ENCODE results near the gene DNTT.
"Not testable (repeated sequence)": the region's sequence is repeated elsewhere in the genome, so short reads cannot be mapped to it uniquely, and the experiment has no call there.

The DNTT gene

DNA sequence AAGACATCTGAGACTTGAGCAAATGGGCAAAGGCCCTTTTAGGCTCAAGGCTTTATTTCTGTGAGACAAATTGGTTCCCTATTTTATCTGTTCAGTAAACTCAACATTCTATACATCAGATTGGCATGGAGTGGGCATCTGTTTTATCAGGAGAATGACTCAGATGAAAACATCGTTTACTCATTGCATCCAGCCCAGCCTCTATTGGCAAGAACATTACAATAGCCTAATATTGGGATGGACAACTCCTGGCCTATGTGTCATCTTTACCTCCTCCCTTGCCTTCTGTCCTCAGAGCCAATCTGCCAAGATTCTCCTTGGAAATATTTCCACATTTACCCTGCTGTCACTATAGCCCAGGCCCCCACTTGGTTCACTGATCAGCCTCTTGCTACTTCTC is 27.4 kb upstream of the DNTT start:
- DNase-seq: no peak

DNA sequence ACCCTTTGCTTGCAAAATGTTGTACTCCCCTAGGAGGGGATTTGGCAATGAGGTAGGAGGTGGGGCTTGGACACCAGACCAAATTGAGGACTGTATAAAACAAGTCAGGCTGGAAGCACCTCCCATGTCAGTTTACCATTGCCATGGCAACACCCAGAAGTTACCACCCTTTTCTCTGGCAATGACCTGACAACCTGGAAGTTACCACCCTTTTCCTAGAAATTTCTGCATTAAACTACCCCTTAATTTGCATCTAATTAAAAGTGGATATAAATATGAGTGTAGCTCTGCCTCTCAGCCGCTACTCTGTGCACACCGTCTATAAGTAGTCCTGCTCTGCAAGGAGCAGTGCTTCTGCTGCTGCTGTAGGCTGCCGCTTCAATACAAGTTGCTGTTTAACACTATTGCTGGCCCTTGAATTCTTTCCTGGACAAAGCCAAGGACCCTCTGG is 25.0 kb upstream of the DNTT start:
- DNase-seq: no peak

DNA sequence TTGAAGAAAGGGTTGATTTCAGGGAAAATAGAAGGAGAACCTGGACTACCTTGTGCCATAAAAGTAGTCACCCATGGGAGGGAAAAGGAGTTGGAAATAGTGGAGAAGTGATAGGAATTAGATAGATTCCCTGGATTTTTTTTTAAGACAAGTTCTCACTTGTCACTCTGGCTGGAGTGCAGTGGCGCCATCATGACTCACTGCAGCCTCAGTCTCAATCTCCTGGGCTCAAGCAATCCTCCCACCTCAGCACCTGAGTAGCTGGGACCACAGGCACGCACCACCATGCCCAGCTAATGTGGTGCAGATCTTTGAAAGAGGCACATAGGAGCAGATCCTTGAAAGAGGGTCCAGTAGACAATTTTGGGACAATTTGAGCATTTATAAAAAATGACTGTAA is 23.4 kb upstream of the DNTT start:
- DNase-seq: no peak

DNA sequence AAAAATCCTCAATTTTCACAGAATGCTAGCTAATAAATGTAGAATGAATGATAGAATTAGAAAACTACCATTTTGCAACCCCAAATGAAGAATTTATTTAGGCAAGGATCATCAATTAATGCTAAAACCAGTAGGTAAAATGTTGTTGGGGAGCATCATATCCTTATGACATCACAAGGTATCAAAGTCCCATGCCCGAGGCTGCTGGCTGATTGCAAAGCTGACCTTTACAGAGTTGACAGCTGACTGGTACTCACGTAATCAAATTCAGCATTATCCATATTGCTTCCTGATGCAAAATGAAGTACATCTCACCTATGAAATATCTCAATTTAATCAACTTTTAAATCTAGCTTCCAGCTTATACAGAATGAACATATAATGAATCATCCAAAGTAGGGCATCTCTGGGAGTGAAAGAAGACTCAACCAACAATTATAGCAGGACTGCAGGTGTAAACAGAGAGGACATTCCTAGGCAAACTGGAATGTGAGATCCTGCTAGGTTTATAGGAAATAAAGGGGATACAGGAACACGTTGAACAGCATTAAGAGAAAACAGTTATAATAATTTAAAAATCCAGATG is 22.7 kb upstream of the DNTT start:
- no peak for DNase-seq

DNA sequence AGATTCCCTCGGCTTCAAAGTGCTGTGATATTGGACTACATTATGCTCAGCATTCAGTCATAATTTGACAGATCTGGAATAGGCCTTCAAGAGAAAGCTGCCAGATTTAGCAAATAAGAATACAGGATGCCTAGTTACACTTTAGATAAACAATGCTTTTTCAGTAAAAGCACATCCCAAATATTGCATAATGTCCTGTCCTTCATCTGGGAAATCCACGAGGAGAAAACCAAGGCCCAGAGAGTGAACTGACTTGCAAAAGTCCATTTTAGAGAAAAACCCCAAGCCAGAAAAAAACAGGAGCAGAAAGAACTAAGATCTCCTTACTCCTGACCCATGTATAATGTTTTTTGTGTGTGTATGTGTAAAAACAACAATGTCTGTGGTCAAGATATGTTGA is 20.9 kb upstream of the DNTT start:
- DNase-seq: no peak

DNA sequence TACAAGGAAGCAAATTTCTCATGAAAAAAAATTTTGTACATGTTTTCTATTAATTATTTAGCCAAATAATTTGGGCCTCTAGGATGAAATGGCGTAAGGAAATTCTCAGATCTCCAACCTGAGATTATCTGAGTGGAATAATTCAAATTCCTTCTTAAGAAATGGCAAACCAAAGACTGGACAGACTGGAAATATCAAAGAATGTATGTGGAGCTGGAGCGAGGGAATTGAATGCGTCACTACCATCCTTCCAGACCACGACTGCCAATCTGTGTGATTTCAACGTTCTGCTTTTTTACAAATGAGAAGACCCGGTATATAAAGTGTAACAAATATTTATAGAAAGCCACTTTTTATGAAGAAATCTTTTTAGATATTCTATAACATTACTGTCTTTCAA is 20.5 kb upstream of the DNTT start:
- DNase-seq: no peak

DNA sequence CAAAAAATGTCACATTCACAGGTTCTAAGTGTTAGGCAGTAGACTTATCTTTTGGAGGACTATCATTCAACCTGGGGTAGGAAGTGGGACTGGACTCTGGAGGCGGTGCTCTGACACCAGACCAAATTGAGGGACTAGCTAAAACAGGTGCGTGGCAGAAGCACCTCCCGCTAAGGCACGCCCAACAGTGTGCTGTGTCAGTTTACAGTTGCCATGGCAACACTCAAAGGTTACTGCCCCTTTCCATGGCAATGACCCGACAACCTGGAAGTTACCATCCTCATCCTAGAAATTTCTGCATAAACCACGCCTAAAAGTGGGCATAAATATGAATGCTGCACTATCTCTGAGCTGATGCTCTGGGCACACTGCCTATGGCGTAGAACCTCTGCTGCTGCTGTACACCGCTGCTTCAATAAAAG is 18.9 kb upstream of the DNTT start:
- no peak for DNase-seq

DNA sequence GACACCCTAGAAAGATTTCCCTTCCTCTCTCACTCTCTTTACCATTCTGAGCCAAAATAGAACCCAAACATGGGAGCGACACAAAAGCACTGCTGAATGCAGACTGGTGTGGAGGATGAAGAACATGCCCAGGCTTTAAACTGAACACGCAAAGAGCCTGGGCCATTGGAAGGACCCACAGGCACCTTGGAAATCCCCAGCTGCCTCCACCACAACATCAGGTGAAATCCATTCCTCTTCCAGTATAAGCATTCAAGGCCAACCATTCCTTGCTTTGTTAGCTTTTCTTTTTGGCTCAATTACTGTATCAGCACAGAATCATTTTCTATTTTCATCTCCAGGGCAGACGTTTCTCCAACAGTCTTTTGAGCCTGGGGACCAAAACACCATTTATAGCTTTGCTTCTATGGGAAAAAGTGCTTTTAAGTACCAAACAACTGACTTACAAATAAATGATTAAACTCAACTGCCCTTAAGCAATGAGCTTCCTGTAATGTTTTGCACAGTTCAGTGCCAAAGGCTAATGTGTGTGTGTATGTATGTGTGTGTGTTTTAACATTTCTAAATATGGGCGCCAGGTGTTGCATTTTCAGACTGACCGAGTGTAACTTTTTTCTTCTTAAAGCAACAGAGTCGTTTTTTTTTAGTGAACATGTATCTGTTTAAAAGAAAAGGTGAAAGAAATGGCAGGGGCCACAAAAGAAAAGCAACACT is 16.7 kb upstream of the DNTT start:
- DNase-seq: no peak

DNA sequence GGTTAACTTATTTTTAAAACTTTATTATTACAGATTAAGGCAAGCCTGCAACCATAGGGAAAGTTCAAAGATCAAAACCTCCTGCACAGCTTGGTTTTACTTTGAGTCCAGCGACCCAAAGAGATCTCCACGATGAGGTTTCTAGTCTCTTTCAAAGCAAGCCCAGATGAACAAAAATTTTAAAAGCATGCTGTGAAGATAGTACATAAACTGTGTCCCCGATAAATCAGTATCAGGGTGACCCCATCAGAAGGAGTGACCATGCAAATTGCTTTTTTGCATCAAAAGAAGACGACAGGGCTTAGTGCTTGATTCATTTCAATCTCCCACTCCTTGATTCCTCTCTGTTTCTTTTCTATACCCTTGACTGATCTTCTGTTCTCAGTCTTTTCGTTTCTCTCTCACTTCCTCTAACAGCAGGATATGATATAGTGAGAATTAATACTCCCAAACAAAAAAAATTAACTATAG is 16.0 kb upstream of the DNTT start:
- peak; percentile 61 for DNase-seq

DNA sequence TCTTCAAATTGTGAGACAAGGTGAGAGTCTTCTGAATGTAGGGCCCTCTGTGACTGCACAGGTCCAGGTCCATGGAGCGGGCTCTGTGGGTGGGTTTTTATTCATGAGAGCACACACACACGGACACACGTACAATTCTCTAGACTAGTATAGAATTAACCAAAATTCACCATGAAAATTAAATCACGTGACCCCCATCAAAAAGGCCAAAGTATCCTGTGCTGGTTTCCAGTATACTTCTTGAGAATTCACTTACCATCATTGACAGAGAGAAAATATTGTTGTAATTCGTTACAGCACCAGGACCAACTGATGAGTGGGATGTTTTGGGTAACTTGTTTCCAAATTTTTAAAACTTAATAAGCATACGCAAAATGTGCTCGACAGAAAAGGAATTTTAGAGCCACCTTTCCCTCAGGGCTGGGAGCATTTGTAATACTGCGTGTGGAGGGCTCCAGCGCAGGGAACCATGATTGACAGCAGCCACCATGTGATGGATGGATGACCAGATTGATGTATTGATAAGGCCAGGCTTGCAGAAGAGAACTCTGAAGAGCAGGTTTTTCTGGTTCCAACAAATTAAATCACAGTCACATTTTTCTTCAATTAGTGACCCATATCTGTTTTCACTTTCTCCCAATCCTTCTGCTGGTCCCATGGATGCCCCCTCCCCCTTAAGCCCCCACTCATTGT is 14.9 kb upstream of the DNTT start:
- DNase-seq: no peak

DNA sequence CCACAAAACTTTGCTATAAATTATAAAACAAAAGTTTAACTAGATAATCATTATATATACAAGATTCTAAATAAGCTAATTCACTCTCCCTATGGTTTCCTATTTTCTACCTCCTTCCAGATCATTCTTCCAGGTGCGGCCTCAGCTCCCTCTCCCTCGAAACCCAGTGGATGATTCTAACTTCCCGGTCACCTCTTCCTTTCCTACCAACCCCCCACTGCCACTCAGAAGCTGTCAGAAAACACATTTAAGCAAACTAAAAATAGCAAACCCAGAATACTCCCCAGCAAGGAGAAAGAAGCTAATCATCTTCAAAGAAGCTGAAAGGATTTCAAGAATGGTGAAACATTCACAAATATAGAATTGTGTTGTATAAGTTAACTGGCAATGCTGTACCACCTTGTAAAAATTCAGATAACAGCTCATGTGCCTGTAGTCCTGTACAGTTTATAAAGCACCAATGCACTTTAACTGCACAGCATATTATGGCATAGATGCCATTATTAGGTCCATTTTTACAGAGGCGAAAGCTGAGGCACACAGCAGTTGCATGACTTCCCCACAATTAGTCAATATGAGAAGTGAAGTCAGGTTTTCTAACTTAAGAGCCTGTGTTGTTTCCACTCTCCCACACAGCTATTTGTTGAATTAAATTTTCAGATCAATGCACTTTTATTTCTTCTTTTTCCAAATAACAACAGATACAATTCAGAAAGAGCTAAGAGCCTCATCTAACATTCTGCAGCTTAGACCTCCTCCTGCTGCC is 13.7 kb upstream of the DNTT start:
- DNase-seq: peak; percentile 42

DNA sequence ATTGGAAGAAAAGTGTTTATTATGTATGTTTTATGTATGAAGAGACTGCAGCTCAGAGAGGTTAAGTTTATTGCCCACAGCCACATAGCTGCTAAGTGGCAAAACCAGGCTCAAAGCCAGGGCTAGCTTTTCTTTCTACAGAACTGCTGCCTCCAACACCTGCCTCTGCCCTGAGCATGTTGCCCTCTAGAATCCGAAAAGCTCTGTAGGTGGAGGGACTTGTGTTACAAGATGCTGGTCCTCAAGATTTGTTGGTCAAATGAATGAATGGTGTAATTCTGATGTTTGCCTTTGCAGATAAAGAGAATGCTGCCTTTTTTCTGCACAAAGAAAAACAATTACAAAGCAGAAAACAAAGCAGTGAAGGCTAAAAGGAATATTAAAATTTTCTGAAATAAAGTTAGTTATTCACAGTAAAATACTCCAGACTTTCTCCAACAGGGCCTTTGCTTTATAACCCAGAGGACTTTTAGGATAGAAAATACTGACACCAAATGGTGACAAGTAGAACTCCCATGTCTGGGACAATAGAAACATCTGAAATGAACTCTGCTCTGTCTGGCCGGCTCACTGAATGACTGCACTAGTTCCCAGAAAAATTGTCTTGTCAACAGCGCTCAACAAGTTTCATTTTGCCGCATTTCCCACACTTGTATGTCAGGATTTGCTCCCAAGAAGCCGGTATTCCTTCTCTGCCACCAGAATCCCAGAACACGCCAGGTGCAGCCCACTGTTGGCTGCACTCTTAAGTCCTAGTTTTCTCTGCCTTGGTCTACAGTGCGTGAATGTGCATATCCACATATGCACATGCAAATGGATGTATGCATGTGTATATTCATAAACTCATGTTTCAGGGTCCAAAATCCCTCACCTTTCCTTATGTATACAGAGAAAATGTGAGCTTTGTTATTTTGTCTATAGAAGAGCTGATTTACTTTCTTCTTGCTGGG is 11.0 kb upstream of the DNTT start:
- DNase-seq: peak; percentile 68

DNA sequence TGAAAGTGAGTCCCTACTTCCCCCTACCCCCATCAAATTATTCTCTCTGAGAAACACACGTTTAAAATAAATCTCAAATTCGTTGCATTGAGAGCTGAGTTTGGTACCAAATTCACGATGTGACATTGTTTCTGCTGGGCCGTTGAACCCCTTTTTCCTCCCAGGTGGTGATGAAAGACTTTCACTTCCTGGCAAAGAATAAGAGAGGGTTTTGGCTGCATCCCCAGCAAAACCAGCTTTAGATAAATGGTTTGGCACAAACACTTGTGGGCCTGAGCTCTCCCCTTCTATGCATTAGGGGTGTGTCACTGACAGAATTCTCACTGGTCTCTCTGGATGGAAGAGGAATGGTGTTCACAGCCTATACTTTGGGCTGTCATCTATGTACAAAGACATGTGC is 8.8 kb upstream of the DNTT start:
- no peak for DNase-seq

DNA sequence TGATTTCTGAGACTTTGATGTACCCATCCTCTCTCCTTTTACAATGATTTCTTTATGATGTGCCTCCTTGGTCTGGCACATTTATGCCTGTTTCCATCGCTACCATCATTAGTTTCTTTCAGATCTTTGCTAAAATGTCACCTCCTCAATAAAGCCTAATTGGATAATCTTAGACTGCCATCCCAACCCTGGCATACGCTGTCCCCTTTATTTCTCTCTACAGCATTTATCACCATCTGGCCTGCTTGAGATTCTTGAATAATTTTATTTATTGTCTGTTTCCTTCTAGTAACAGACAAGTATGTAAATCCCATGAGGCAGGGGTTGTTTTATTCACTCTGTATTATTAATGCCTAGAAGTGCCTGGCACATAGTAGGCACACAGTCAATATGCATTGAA is 6.7 kb upstream of the DNTT start:
- DNase-seq: no peak

DNA sequence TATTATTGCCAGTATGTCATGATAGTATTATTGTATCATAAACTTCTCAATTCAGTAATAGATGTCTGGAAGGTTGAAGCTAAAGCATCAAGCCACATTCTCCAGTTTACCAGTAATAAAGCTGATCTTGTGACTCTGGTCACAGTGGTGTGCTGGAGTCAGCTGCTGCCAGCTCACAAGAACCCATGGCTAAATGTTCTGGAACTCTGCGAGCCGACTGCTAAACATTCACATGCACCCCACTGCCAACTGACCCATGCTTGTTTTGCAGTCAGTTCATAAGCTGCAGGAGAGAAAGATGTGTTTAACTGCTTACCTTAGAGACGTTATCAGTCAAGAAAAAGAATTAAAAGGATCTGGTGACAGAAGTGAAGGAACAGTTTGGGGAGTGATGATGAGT is 5.9 kb upstream of the DNTT start:
- no peak for DNase-seq

DNA sequence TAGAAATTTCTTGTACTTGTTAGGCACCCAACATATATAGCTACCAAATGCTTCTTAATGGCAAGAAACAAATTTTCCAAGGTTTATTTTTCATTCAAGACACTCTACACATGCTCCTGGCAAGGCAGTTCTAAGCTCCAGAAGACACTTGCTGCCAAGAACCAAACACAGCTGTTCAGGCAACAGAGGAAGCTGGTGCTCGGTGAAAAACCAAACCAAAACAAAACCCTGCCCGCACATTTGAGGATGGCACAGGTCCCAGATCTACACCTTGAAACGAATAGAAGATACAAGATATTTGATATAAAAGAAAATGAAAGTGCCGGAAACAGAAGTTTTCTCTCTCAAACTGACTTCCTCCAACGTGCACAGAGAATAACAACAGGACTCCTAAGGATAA is 4.9 kb upstream of the DNTT start:
- no peak for DNase-seq

DNA sequence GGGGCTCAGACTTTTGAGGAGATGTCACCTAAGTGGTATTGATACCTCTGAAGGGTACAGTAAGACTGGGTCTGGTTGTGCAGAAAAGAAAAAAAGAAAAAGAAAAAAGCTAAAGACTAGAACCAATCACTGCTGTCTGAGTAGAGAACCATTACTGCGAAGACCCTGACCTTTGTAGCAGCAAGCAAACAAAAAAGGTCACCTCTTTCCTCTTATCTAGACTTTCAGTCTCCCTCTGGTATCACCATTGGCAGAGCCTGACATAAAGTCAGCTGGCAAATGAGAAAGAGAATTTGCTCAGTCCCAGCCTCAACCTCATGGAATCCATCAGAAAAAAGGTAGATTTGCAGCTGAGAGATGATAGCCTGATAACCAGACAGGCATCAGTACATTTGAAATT is 2.6 kb upstream of the DNTT start:
- no peak for DNase-seq

DNA sequence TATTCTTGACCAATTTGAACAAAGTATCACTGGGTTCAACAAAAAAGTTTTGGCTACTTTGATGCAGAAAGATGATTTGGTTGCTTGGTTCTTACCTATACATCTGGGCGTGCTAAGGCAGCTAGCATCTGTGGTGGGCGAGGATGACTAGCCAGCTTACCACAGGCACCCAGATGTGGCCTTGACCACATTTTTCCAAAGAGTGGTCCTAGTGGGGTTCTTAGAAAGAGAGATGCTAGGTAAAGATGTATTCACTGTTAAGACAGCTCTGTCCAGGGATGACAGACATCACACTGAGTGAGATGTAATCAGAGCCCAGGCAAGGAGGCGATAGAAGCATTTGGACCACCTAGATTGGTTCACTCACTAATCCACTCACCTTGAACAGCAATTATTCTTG is 785 bp downstream of the DNTT start:
- no peak for DNase-seq

DNA sequence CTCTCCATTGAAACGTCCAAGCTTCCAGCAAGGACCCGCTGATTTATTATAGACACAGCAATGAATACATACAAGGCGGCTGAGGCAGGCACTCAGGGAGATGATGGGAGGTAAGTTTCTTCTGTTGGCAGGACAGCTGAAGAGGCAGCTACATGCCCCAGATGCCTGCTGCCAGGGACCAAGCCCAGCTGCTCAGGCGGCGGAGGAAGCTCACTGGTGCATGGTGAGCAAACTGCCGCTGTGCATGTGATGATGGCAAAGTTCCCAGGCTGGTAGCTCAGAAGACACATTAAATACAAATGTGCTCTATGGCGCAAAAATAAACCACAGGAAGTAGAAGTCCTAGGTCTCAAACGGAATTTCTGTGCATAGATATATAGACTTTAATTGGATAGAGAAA is 2.3 kb downstream of the DNTT start:
- DNase-seq: peak; percentile 51

DNA sequence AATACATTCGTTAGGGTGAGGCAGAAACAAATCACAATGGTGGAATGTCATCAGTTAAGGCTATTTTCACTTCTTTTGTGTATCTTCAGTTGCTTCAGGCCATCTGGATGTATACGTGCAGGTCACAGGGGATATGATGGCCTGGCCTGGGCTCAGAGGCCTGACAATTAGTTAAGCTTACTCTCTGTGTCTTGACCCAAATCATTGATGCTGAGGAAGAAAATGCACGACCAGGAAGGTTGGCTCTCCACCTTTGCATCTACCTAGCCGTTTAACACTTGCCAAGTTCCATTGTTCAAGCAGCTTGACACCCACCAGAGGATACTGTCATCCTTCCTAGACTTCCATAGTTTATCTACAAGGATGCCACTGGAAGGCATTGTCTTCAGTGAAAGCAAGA is 4.6 kb downstream of the DNTT start:
- DNase-seq: not testable (repeated sequence)

DNA sequence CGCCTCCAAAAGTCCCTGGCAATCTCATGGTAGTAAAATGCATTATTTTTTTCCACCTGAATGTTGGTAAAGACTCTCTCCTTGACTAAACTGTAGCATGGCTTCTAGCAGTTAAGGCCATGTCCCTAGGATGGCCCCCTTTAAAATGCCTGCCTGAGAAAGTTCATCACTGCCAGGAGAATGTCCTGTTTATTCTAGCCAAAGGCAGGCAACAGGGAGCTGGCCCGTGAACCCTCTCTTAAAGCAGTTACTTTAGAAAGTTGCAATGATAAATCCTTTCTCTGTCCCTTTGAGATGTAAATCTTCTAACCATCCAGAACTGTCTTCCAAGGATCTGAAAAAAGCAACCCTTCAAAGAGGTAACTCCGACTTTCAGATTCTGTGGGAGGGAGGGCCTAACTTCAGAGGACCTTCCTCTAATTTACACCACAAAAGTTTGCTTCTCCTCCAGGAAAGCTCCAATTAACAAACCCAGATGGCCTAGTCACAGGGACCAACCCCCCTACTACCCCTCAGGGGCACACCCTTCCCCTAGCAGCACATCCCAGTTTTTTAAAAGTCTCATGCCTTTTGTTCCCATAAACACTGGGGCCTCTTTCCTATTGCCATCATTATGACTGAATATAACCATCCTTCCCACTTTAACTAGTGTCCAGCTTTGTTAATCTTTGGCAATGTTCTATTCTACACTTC is 5.5 kb downstream of the DNTT start:
- no peak for DNase-seq

DNA sequence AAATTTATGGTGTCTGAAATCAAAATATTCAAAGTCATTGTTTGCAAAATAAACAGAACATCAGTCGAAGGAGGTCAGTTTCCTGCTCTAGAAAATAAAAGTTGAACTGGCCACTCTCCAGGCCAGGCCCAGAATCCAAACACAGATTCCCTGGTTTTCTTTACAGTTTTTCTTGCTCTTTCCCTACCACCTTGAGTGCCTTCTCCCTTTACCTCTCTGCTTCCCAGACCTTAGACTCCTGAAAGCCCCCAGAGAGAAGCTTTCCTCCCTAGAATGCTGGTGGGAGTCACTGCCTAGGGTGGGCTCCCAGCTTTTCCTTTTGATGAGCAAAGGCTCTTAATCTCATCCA is 6.1 kb downstream of the DNTT start:
- DNase-seq: no peak
